ENCODE measurements around the gene ITGBL1. TPM values are rescaled to one million over a fixed set of nuclear protein-coding genes. Genes with fewer than 3 reads are reported as not detected.
A peak's percentile ranks its signal among the peaks of the same experiment; 100 is the strongest.

The ITGBL1 gene
- polyA plus RNA-seq, 1 experiment, result 73.7 TPM

GRCh38 chr13:101634142-101634541 lies 181.7 kb downstream of the ITGBL1 start:
- no peak overlapping the region for H3K4me3 ChIP-seq (ENCODE audit: low read depth, low read length)
- POLR2A ChIA-PET, result interaction anchor here (0.5 kb wide), 1 partner anchor 11 kb away, joined by 3 read pairs; no protein-coding TSS in a partner anchor
- no peaks in the 10 kb centered on the region for H3K27me3 ChIP-seq (ENCODE audit: control insufficient read depth, insufficient read depth, low read length)
- CTCF ChIA-PET, result interaction anchor here (1.2 kb wide), 1 partner anchor 9 kb away, joined by 5 read pairs; no protein-coding TSS in a partner anchor
- H3K36me3 ChIP-seq (ENCODE audit: control insufficient read depth, insufficient read depth, low read length), result no peaks in the 10 kb centered on the region
- no peak for DNase-seq (ENCODE audit: low read depth)
- no peak for TF ChIP-seq CTCF (IDR thresholded peaks at IDR 0.05; ENCODE audit: insufficient read depth, low read depth, low read length)

DNA sequence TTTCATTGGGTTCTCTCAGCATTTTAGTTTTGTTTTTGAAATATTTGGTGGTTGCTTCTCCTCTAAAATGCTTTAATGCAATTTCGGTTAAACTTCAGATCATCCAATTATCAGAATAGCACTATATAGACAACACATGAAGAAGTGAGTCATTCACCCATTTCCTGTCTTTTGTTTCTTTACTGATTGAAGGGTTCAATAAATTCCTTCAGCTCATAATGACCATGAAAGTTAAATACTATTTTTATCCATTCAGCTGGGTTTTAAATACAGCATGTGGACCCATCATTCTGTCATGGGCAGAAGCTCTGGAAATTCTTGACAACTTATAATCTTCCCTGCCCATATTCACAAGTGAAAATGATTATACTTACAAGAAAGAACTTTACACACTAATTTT lies 187.2 kb downstream of the ITGBL1 start:
- no peak overlapping the region for H3K4me3 ChIP-seq (ENCODE audit: low read depth, low read length)
- no peak for TF ChIP-seq CTCF (IDR thresholded peaks at IDR 0.05; ENCODE audit: insufficient read depth, low read depth, low read length)
- no peaks in the 10 kb centered on the region for H3K36me3 ChIP-seq (ENCODE audit: control insufficient read depth, insufficient read depth, low read length)
- H3K27me3 ChIP-seq (ENCODE audit: control insufficient read depth, insufficient read depth, low read length), result no peaks in the 10 kb centered on the region
- ChIA-PET CTCF (interaction anchor here (0.7 to 1.4 kb wide), 2 partner anchors 22 to 134 kb away, joined by 3 to 4 read pairs; no protein-coding TSS in a partner anchor), POLR2A (no interaction called here)
- no peak for DNase-seq (ENCODE audit: low read depth)

GRCh38 chr13:101640788-101641400 lies 188.4 kb downstream of the ITGBL1 start:
- DNase-seq (ENCODE audit: low read depth), result peak; percentile 76
- no peak overlapping the region for H3K4me3 ChIP-seq (ENCODE audit: low read depth, low read length)
- POLR2A ChIA-PET, result no interaction called here
- no peak for TF ChIP-seq CTCF (IDR thresholded peaks at IDR 0.05; ENCODE audit: insufficient read depth, low read depth, low read length)
- H3K27me3 ChIP-seq (ENCODE audit: control insufficient read depth, insufficient read depth, low read length), result no peaks in the 10 kb centered on the region
- CTCF ChIA-PET, result interaction anchor here (0.7 to 1.4 kb wide), 2 partner anchors 21 to 638 kb away, joined by 3 to 4 read pairs; no protein-coding TSS in a partner anchor
- no peaks in the 10 kb centered on the region for H3K36me3 ChIP-seq (ENCODE audit: control insufficient read depth, insufficient read depth, low read length)

- TF ChIP-seq CTCF (IDR thresholded peaks at IDR 0.05; ENCODE audit: insufficient read depth, low read depth, low read length), result no peak
- no peaks in the 10 kb centered on the region for H3K27me3 ChIP-seq (ENCODE audit: control insufficient read depth, insufficient read depth, low read length)
- H3K4me3 ChIP-seq (ENCODE audit: low read depth, low read length), result no peak overlapping the region
- CTCF ChIA-PET, result no interaction called here
- no peak for DNase-seq (ENCODE audit: low read depth)
- POLR2A ChIA-PET, result no interaction called here
- H3K36me3 ChIP-seq (ENCODE audit: control insufficient read depth, insufficient read depth, low read length), result no peaks in the 10 kb centered on the region
Observed at GRCh38 chr13:101645871-101646270, 193.4 kb downstream of the ITGBL1 start.

- no peak for DNase-seq (ENCODE audit: low read depth)
- H3K27me3 ChIP-seq (ENCODE audit: control insufficient read depth, insufficient read depth, low read length), result no peaks in the 10 kb centered on the region
- no peak overlapping the region for H3K4me3 ChIP-seq (ENCODE audit: low read depth, low read length)
- H3K36me3 ChIP-seq (ENCODE audit: control insufficient read depth, insufficient read depth, low read length), result no peaks in the 10 kb centered on the region
- CTCF ChIA-PET, result no interaction called here
- TF ChIP-seq CTCF (IDR thresholded peaks at IDR 0.05; ENCODE audit: insufficient read depth, low read depth, low read length), result no peak
- POLR2A ChIA-PET, result no interaction called here
Observed at GRCh38 chr13:101647760-101648159, 195.3 kb downstream of the ITGBL1 start.
